ENCODE data around the gene TTPAL.

TTPAL gene

GRCh38 chr20:44488551-44488950 lies 12.9 kb downstream of the TTPAL start:
- Histone ChIP-seq H3K27me3 (ENCODE audit: low read length) (no peaks in the 10 kb centered on the region), H3F3A (ENCODE audit: insufficient read depth) (no peaks in the 10 kb centered on the region), H3K79me2 (ENCODE audit: insufficient read depth, low read length) (no peaks in the 10 kb centered on the region), H3K36me3 (ENCODE audit: low read length) (peaks cover 11% of the 10 kb centered on the region), H3K9ac (ENCODE audit: low read length) (no peak overlapping the region), H2AFZ (ENCODE audit: low read depth, low read length, severe bottlenecking) (no peak overlapping the region), H3K4me2 (ENCODE audit: low read depth, low read length, poor library complexity, severe bottlenecking) (no peak overlapping the region), H4K20me1 (ENCODE audit: low read depth, low read length) (no peaks in the 10 kb centered on the region), H3K9me2 (replicated peaks; ENCODE audit: insufficient read depth, low read length) (no peaks in the 10 kb centered on the region), H3K4me3 (ENCODE audit: insufficient read depth, low read length, poor library complexity, severe bottlenecking) (no peak overlapping the region), H3K27ac (ENCODE audit: low read depth, low read length) (no peak overlapping the region), H3K9me3 (ENCODE audit: insufficient read depth, low read length) (no peaks in the 10 kb centered on the region)
- TF ChIP-seq EZH2phosphoT487 (conservative IDR thresholded peaks at IDR 0.05; ENCODE audit: low read length), result no peak
- TF ChIP-seq CTCF (IDR thresholded peaks at IDR 0.05; ENCODE audit: insufficient read depth, low read length, poor library complexity, severe bottlenecking), result no peak

DNA sequence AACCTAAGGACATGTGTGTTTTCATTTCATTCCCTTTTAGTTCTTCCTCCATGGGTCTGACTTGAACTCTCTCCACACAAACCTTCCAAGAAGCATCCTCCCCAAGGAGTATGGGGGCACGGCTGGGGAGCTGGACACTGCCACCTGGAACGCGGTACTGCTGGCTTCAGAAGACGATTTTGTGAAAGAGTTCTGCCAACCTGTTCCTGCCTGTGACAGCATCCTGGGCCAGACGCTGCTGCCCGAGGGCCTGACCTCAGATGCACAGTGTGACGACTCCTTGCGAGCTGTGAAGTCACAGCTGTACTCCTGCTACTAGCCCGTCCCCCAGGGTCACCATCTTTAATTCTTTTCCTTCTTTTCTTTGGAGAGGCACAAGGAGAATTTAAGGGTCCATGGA lies 13.5 kb downstream of the TTPAL start:
- no peaks in the 10 kb centered on the region for H3K79me2 ChIP-seq (ENCODE audit: insufficient read depth, low read length)
- peaks cover 9% of the 10 kb centered on the region for H3K36me3 ChIP-seq (ENCODE audit: low read length)
- H3F3A ChIP-seq (ENCODE audit: insufficient read depth), result no peaks in the 10 kb centered on the region
- H3K9me2 ChIP-seq (replicated peaks; ENCODE audit: insufficient read depth, low read length), result no peaks in the 10 kb centered on the region
- no peaks in the 10 kb centered on the region for H4K20me1 ChIP-seq (ENCODE audit: low read depth, low read length)
- no peak overlapping the region for H3K9ac ChIP-seq (ENCODE audit: low read length)
- TF ChIP-seq EZH2phosphoT487 (conservative IDR thresholded peaks at IDR 0.05; ENCODE audit: low read length), result no peak
- no peak for TF ChIP-seq CTCF (IDR thresholded peaks at IDR 0.05; ENCODE audit: insufficient read depth, low read length, poor library complexity, severe bottlenecking)
- H3K27me3 ChIP-seq (ENCODE audit: low read length), result no peaks in the 10 kb centered on the region
- H2AFZ ChIP-seq (ENCODE audit: low read depth, low read length, severe bottlenecking), result no peak overlapping the region
- no peak overlapping the region for H3K4me2 ChIP-seq (ENCODE audit: low read depth, low read length, poor library complexity, severe bottlenecking)
- H3K9me3 ChIP-seq (ENCODE audit: insufficient read depth, low read length), result no peaks in the 10 kb centered on the region
- no peak overlapping the region for H3K27ac ChIP-seq (ENCODE audit: low read depth, low read length)
- no peak overlapping the region for H3K4me3 ChIP-seq (ENCODE audit: insufficient read depth, low read length, poor library complexity, severe bottlenecking)

DNA sequence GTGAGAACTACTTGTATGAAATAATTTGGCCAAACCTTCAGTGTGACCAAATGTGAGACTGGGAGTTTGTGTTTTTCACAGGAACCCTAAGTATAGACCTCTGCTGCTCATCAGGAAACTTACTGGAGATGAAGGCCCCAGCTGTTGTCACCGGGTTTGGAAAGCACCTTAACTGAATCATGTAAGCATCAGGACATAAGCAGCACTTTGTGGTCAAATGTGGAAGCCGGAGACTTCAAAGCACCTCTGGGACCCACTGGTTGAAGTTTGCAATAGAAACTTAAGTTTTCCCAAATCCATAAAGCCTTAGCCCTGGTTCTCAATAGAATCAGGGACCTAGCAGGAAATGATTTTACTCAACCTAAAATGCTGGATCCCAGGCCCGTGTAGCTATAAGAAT lies 14.3 kb downstream of the TTPAL start:
- Histone ChIP-seq H3K4me2 (ENCODE audit: low read depth, low read length, poor library complexity, severe bottlenecking) (no peak overlapping the region), H3K36me3 (ENCODE audit: low read length) (peaks cover 7% of the 10 kb centered on the region; the same call in 1 of the 2 replicates), H3F3A (ENCODE audit: insufficient read depth) (no peaks in the 10 kb centered on the region), H3K9me3 (ENCODE audit: insufficient read depth, low read length) (no peaks in the 10 kb centered on the region), H3K4me3 (ENCODE audit: insufficient read depth, low read length, poor library complexity, severe bottlenecking) (no peak overlapping the region), H4K20me1 (ENCODE audit: low read depth, low read length) (no peaks in the 10 kb centered on the region), H3K9ac (ENCODE audit: low read length) (no peak overlapping the region), H3K9me2 (replicated peaks; ENCODE audit: insufficient read depth, low read length) (no peaks in the 10 kb centered on the region), H3K27ac (ENCODE audit: low read depth, low read length) (no peak overlapping the region), H3K79me2 (ENCODE audit: insufficient read depth, low read length) (no peaks in the 10 kb centered on the region), H2AFZ (ENCODE audit: low read depth, low read length, severe bottlenecking) (no peak overlapping the region), H3K27me3 (ENCODE audit: low read length) (no peaks in the 10 kb centered on the region)
- TF ChIP-seq CTCF (IDR thresholded peaks at IDR 0.05; ENCODE audit: insufficient read depth, low read length, poor library complexity, severe bottlenecking) (no peak), EZH2phosphoT487 (conservative IDR thresholded peaks at IDR 0.05; ENCODE audit: low read length) (no peak)

Measured in SU-DHL-6 (cell line).